HG03558 (cell line): ENCODE results near the gene RNF13.
"Not testable (repeated sequence)": the region's sequence is repeated elsewhere in the genome, so short reads cannot be mapped to it uniquely, and the experiment has no call there.

Experiments used
- ATAC-seq: cut with Tn5 transposase; IDR thresholded peaks from one replicate; pipeline ENCODE4 v1.9.1; 2021; ENCODE audit warnings: moderate number of reproducible peaks; ENCODE audit not compliant: unreplicated experiment; ENCODE audit errors: extremely low read depth

Gene RNF13

DNA sequence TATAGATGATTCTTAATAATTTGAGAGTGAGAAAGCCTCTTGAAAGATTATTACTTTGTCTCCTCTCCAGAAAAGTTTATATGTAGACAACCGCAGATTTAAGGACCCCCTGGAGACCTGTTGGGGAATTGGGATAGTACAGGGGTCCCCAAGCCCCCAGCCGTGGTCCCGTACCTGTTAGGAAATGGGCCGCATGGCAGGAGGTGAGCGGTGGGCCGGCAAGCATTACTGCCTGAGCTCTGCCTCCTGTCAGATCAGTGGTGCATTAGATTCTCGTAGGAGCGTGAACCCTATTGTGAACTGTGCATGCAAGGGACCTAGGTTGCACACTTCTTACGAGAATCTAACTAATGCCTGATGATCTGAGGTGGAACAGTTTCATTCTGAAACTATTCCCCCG, 79.4 kb downstream of the RNF13 start:
- ATAC-seq = no peak

DNA sequence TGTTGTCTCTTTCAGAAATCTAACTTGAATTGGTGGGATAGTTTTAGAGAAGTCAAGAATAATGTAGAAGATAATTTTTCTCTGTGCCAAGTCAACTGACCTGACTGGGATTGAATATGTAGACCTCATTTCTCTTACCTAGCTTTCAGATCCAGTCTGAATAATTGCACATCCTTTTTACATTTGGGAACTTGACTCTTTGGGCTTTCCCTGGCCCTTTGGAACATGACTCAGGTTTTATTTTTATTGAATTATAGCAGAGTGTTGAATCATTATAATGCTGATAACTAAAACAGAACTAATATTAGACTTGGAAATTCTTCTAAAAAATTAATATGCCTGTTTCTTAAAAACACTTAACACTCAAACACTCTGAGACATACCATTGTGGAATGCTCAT, 81.2 kb downstream of the RNF13 start:
- ATAC-seq = no peak

DNA sequence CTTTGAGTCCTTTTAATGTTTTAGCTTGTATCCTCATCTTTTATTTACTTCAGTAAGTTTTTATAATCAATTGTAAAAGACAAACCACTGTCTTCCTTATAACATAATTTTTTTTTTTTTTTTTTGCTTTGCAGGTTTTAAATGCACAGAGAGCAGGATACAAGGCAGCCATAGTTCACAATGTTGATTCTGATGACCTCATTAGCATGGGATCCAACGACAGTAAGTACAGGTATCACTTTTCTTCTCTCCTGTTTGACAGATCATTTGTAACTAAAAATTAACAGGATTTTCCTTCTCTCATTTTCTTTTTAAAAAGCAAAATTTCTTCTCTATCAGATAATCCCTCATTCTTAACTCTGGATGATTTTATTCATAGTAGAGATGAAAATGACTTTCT, 82.3 kb downstream of the RNF13 start:
- ATAC-seq = no peak

DNA sequence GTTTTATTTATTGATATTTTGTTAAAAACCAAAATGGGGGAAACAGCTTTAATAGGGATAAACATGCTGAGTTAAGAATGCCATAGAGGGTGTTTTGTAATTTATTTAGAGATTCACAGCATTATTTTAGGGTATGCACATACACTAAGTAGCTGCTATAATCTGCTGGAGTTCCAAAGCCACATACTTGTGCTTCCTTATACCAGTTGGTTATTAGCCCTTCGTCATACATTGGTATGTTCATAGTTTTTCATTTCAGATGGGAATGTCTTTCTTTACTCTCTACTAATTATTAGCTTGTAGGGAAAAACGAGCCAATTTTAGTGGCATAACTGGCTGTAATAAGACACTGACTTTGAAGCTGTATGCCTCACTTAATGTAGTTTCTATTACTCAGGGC, 82.8 kb downstream of the RNF13 start:
- no peak for ATAC-seq

DNA sequence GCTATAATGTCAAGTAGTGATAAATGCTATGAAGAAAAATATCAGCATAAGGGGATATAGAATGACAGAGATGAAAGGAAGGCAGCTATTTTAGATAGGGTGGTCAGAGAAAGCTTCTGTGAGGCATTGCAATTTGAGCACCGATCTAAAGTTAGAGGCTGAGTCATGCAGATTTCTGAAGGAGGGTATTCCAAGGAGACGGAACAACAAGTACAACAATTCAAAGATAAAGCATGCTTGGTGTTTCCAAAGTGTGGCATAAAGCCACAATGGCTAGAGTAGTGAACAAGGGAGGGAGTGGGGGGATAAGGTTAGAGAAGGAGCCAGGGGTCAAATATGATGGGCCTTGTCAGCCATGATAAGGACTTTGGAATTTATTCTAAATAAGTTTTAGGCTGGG, 85.8 kb downstream of the RNF13 start:
- ATAC-seq = no peak

DNA sequence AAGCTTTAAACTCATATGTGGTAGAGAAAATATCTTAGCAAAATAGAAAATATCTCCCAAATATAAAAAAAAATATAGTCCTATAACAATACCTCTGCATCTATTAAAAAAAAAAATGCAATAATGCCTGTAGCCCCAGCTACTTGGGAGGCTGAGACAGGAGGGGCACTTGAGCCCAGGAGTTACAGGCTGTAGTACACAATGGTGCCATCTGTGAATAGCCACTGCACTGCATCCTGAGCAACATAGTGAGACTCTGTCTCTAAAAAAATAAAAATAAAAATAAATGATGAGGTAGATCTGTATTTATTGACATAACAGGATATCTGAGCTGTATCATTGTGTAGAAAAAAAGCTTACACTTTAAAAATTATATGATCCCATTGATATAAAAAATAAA, 87.3 kb downstream of the RNF13 start:
- no peak for ATAC-seq

DNA sequence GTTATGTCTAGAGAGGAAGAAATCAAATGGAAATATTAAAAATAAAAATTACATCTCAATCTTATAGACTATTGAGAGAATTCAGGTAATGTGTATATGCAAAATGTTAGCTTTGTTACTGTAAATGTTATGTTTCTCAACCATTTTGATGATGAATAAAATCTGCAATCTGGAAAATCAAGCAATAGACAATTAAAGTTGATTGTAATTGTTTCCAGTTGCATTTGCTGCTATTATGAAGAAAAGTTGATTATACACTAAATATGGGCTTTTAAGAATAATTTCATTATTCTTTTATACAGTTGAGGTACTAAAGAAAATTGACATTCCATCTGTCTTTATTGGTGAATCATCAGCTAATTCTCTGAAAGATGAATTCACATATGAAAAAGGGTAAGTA, 88.8 kb downstream of the RNF13 start:
- no peak for ATAC-seq

DNA sequence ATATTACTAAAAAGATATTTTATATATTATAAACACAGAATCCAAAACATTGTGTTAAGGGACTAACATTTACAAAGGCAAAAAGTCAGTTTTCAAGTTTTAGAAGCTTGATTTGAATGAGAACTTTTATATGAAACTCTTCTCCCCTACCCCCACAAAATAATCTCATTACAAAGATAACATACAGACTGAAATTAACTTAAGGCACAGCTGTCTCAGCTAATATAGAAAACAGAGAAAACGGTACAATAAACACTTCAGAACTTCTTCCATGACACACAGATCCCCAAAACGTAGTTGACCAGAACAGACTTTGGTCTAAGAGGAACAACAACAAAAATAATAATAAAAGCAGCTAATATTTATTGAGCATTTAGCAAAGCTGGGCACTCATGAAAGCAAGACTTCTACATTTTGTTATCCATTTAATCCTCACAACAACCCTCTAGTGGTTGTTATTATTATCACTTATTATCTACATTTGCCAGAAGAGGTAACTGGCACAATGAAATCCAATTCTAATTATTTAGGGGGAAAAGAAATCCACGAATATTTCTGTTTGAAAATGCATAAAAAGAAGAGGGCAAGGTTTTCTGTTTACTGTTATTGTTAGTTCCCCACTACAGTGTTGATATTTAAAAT, 89.6 kb downstream of the RNF13 start:
- no peak for ATAC-seq

DNA sequence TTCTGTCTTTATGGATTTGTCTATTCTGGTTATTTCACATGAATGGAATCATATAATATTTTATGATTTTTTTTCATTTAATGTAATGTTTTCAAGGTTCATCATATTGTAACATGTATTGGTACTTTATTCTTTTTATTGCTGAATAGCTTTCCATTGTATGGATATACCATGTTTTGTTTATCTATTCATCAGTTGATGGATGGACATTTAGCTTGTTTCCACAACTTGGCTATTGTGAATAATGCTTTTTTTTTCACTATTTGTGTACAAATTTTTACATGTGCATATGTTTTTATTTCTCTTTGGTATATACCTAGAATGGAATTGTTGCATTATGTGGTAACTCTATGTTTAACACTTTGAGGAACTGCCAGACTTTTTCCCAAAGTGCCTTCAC, 93.0 kb downstream of the RNF13 start:
- ATAC-seq = no peak

DNA sequence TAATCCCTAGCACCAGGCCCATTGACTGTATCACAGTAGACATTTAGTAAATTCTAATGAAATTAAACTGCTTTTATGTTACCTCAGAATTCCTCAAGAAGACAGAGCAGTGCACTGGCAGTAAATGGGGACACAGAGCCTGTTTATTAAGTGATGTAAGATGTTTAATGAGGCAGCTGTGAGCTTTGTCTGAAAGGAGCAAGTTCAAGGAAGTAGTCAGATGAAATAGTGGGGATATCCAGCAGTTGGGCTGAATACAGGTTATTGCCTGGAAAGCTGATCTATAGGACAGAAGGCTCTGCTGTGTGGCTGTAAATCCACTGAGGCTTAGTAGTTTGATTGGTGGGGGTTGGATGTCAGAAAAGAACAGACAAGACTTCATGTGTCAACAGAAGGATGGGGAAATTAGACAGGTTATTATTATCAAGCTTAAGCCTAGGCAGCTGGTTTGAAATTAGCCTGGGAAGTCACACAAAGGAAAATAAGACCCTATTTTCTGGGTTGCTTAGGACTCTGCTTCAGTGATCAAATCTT, 95.5 kb downstream of the RNF13 start:
- no peak for ATAC-seq

DNA sequence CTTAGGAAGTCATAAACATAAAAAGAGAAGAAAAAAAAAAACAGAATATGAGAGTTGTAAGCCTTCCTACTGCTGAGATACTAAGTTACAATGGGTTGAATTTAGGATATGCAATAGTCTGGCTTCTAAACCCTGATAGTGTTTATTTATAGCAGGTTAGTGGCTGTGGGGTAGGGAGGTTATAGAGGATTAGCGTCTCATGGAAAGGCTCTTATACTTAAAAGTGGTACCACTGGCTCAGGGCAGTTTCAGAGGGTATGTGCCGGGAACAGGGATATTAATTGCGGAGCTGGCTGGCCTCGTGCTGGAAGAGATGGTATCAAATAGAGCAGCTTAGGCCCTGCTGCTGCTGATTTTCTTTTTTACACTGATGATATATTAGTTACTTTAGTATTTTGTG, 96.9 kb downstream of the RNF13 start:
- no peak for ATAC-seq

DNA sequence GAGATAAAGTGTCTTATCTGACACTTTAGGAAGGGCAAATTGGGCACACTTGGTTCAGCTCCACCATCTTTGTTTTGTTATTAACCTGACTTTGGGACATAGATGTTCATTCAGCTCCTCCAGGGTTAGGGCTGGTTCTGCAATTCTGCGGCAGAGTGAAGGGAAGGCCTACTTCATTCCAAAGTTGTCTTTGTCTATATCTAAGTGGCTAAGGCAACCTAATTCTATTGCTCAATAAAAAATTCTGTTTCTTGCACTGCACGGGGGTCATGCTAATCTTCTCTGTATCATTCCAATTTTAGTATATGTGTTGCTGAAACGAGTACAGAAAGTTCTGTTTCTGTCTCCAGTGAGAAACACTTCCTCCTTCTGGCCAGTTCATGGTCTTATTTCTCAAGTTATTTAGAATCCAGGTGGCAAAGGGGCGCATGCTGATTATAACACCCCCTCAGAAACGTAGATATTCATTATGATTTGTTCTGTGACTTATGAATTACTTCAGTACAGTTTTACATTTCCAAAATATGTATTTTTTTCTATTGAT, 104.2 kb downstream of the RNF13 start:
- ATAC-seq = no peak

DNA sequence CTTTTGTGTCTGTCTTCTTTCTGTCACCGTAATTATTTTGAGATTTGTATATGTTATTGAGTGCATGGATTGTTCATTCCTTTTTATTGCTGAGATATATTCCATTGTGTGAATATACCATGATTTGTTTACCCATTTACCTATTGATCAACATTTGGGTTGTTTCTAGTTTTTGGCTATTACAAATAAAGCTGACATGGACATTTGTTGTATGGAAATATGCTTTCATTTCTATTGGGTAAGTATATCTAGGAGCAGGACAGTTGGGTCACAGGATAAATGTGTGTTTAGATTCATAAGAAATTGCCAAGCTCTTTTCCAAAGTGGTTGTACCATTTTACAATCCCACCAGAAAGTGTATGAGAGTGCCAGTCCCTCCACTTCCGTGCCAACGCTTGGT, 106.5 kb downstream of the RNF13 start:
- no peak for ATAC-seq

DNA sequence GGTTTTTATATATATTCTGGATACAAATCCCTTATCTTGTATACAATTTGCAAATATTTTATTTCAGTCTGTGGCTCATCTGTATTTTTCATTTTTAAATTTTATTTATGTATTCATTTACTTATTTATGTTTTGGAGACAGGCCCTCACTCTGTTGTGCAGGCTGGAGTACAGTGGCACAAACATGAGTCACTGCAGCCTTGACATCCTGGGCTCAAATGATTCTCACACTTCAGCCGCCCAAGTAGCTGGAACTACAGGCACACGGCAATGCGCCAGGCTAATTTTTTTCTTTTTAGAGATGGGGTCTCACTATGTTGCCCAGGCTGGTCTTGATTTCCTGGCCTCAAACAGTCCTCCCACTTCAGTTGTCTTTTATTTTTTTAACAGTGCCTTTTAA, 107.1 kb downstream of the RNF13 start:
- ATAC-seq = no peak

DNA sequence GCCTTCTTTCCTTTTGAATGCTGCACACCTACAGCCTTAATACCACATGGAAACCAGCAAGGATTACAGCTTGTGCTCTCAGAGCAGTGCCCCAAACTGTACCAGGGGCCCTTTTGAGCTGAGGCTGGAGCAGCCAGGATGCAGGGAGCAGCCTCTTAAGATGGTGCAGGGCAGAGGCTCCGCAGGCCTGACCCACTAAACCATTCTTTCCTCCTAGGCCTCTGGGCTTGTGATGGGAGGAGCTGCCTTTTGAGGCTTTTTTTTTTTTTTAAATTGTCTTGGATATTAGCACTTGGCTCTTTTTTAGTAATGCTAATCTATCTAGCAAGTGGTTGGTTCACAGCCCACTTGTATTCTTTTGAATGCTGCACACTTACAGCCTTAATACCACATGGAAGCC, 120.0 kb downstream of the RNF13 start:
- ATAC-seq = no peak

DNA sequence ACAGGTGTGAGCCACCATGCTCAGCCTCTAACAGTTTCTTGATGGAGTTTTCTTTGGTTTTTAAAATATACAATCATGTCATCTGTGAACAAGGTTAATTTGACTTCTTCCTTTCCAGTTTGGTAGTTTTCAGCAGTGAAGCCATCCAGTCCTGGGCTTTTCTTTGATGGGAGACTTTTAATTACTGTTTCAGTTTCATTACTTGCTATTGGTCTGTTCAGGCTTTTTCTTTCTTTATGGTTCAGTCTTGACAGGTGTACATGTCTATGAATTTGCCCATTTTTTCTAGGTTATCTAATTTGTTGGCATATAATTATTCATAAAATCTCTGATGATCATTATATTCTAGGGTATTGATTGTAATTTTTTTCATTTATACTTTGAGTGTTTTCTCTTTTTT, 120.8 kb downstream of the RNF13 start:
- ATAC-seq = no peak

DNA sequence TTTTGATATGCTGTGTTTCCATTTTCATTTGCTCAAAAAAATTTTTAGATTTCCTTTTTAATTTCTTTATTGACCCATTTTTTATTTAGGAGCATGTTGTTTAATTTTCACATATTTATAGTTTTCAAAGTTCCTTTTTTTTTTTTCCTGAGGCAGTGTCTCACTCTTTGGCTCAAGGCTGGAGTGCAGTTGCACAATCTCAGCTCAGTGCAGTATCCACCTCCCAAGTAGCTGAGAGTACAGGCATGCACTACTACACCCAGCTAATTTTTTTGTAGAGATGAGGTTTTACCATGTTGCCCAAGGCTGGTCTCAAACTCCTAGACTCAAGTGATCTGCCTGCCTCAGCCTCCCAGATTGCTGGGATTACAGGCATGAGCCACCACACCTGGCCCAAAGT, 121.5 kb downstream of the RNF13 start:
- ATAC-seq = no peak

DNA sequence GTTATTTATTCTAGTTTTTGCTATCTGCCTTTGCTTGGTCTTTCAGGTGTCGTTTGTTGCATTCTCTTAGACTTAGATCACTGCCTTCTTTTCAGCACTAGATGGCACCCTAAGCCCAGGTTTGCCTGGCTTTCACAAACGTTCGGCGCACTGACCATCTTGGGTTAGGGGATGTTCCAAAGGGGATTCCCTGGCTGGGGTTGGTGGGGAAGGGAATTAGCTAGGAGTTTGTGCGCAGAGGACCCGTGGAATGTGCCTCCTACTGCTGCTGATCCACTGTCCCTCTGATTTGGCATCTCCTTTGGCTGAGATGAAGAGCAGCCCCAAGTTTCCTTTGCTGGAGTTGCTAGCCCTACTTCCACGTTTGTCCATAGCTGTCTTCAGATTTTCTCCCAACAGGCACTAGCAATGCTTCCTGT, 123.8 kb downstream of the RNF13 start:
- ATAC-seq = no peak

DNA sequence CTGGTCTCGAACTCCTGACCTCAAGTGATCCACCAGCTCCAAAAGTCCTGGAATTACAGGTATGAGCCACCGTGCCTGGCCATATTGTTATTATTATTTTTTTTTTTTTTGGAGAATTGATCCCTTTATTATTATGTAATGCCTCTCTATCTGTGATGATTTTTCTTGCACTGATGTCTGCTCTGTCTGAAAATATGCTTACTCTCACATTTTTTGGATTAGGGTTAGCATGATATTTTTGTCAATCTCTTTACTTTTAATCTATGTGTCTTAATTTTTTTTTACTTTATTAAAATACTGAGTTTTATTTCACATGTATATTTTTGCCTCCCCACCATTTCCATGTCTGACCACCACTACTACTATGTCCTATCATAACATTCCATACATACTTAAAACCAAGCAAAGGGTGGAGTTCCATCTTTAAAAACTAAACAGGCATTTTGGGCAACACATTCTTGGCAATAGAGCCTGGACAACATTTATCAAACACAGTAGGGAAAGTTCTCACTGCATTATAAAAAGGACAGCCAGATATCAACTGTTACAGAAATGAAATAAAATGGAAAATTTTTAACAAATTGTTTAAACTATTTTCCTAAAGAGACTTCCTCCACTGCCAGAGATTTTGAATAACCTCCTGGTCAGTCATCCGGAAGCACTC, 125.5 kb downstream of the RNF13 start:
- ATAC-seq = not testable (repeated sequence)

DNA sequence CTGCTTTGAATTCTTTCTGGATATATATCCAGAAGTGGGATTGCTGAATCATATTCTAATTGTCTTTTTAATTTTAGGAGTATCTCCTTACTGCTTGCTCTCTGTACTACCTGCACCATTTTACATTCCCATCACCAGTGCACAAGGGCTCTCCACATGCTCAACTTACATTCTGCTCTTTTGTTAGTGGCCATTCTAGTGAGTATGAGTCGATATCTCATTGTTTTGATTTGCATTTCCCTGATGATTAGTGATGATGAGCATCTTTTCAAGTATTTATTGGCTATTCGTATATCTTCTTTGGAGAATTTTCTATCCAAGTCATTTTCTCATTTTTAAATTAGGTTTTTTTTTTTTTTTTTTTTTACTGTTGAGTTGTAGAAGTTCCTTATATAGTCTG, 128.2 kb downstream of the RNF13 start:
- ATAC-seq = no peak

DNA sequence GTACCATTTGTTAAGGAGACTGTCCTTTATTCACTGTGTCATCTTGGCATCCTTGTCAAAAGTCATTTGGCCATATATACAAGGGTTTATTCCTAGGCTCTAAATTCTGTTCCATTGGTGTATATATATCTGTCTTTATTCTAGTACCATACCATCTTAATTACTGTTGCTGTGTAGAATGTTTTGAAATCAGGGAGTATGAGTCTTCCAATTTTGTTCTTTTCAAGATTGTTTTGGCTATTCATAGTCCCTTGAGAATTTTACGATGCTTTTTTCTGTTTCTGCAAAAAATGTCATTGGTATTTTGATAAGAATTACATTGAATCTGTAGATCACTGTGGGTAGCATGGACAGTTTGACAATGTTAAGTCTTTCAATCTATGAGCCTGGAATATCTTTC, 128.9 kb downstream of the RNF13 start:
- no peak for ATAC-seq

DNA sequence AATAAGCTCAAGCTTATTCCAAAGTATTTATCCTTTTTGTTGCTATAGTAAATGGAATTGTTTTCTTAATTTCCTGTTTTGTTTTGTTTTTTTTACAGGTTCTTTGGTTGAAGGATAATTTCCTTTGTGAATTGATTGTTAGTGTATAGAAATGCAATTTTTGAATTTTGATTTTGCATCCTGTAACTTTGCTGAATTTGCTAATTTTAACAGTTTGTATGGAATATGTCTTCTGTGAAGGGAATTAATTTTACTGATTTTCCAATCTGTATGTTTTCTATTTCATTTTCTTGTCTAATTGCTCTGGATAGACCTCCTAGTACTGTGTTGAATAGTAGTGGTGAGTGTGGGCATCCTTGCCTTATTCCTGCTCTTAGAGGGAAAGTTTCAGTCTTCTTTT, 129.4 kb downstream of the RNF13 start:
- ATAC-seq = no peak
